ENCODE results near the gene NEDD4. TPM values are rescaled to one million over a fixed set of nuclear protein-coding genes. Genes with fewer than 3 reads are reported as not detected.
"Not testable (repeated sequence)": the region's sequence is repeated elsewhere in the genome, so short reads cannot be mapped to it uniquely, and the experiment has no call there.

NEDD4 gene
- total RNA-seq, 2 donors from 2014 or later, result 10.4 to 16.5 TPM

GRCh38 chr15:55868707-55869106 is 124.7 kb downstream of the NEDD4 start:
- no peak overlapping the region for H3K27ac ChIP-seq (ENCODE audit: low read depth, low read length)
- H3K27me3 ChIP-seq (ENCODE audit: control insufficient read depth, insufficient read depth, low read length, poor library complexity, severe bottlenecking), result peaks cover 15% of the 10 kb centered on the region
- H3K36me3 Mint-ChIP-seq (ENCODE audit: low read depth), result peaks cover 7% of the 10 kb centered on the region
- no peak for DNase-seq
- peaks cover 14% of the 10 kb centered on the region for H3K4me1 ChIP-seq (ENCODE audit: control insufficient read depth, insufficient read depth, low read length)
- H3K9ac ChIP-seq (ENCODE audit: extremely low read depth, low read length, poor library complexity, severe bottlenecking), result no peak overlapping the region
- H3K27ac Mint-ChIP-seq, result no peak overlapping the region
- no peaks in the 10 kb centered on the region for H3K9me3 Mint-ChIP-seq
- no peak overlapping the region for H3K4me3 Mint-ChIP-seq
- no peak overlapping the region for H3K4me3 ChIP-seq (ENCODE audit: low read length)
- H3K27me3 Mint-ChIP-seq (ENCODE audit: insufficient read depth), result peaks cover 12% of the 10 kb centered on the region
- H3K9me3 ChIP-seq (ENCODE audit: control insufficient read depth, low read length), result no peaks in the 10 kb centered on the region
- WGBS, 2 experiments (ENCODE audit: insufficient coverage in 1 of 2, insufficient read length in 1 of 2), result 87 to 95% methylated on average over 2 to 3 of the region's 3 CpGs
- TF ChIP-seq CTCF (conservative IDR thresholded peaks at IDR 0.05), result no peak
- no peaks in the 10 kb centered on the region for H3K36me3 ChIP-seq (ENCODE audit: control insufficient read depth, insufficient read depth, low read length)
- H3K4me1 Mint-ChIP-seq, result peaks cover 22% of the 10 kb centered on the region

- Histone ChIP-seq H3K4me1 (ENCODE audit: control insufficient read depth, insufficient read depth, low read length) (peaks cover 14% of the 10 kb centered on the region), H3K27me3 (ENCODE audit: control insufficient read depth, insufficient read depth, low read length, poor library complexity, severe bottlenecking) (peaks cover 15% of the 10 kb centered on the region)
- H3K36me3 ChIP-seq (ENCODE audit: control insufficient read depth, insufficient read depth, low read length); H3K9me3 Mint-ChIP-seq; H3K36me3 Mint-ChIP-seq (ENCODE audit: low read depth); H3K9ac ChIP-seq (ENCODE audit: extremely low read depth, low read length, poor library complexity, severe bottlenecking); H3K27ac ChIP-seq (ENCODE audit: low read depth, low read length); H3K4me3 ChIP-seq (ENCODE audit: low read length); H3K27ac Mint-ChIP-seq; DNase-seq; H3K4me3 Mint-ChIP-seq; H3K9me3 ChIP-seq (ENCODE audit: control insufficient read depth, low read length): not testable (repeated sequence)
- Mint-ChIP-seq H3K4me1 (peaks cover 19% of the 10 kb centered on the region), H3K27me3 (ENCODE audit: insufficient read depth) (peaks cover 12% of the 10 kb centered on the region)
- 83 to 97% methylated on average over 1 to 4 of the region's 4 CpGs for WGBS, 2 experiments (ENCODE audit: insufficient coverage in 1 of 2, insufficient read length in 1 of 2)
Observed at GRCh38 chr15:55868291-55868690, 125.1 kb downstream of the NEDD4 start.

- DNase-seq, result no peak
- Mint-ChIP-seq H3K27ac (no peak overlapping the region), H3K27me3 (ENCODE audit: insufficient read depth) (peaks cover 7% of the 10 kb centered on the region), H3K4me1 (no peaks in the 10 kb centered on the region), H3K36me3 (ENCODE audit: low read depth) (peaks cover 13% of the 10 kb centered on the region), H3K9me3 (no peaks in the 10 kb centered on the region), H3K4me3 (no peak overlapping the region)
- Histone ChIP-seq H3K27ac (ENCODE audit: low read depth, low read length) (no peak overlapping the region), H3K36me3 (ENCODE audit: control insufficient read depth, insufficient read depth, low read length) (no peaks in the 10 kb centered on the region), H3K9ac (ENCODE audit: extremely low read depth, low read length, poor library complexity, severe bottlenecking) (no peak overlapping the region), H3K4me3 (ENCODE audit: low read length) (no peak overlapping the region), H3K4me1 (ENCODE audit: control insufficient read depth, insufficient read depth, low read length) (no peaks in the 10 kb centered on the region), H3K27me3 (ENCODE audit: control insufficient read depth, insufficient read depth, low read length, poor library complexity, severe bottlenecking) (peaks cover 11% of the 10 kb centered on the region), H3K9me3 (ENCODE audit: control insufficient read depth, low read length) (no peaks in the 10 kb centered on the region)
- no peak for TF ChIP-seq CTCF (conservative IDR thresholded peaks at IDR 0.05)
Observed at GRCh38 chr15:55863911-55864310, 129.5 kb downstream of the NEDD4 start.

GRCh38 chr15:55861115-55861514 is 132.3 kb downstream of the NEDD4 start:
- 96 to 100% methylated on average over 1 to 2 of the region's 2 CpGs for WGBS, 2 experiments (ENCODE audit: insufficient coverage in 1 of 2, insufficient read length in 1 of 2)
- Mint-ChIP-seq H3K27ac (no peak overlapping the region), H3K9me3 (no peaks in the 10 kb centered on the region), H3K4me1 (no peaks in the 10 kb centered on the region), H3K27me3 (ENCODE audit: insufficient read depth) (no peaks in the 10 kb centered on the region), H3K36me3 (ENCODE audit: low read depth) (peaks cover 13% of the 10 kb centered on the region), H3K4me3 (no peak overlapping the region)
- Histone ChIP-seq H3K4me1 (ENCODE audit: control insufficient read depth, insufficient read depth, low read length) (no peaks in the 10 kb centered on the region), H3K27me3 (ENCODE audit: control insufficient read depth, insufficient read depth, low read length, poor library complexity, severe bottlenecking) (no peaks in the 10 kb centered on the region), H3K36me3 (ENCODE audit: control insufficient read depth, insufficient read depth, low read length) (no peaks in the 10 kb centered on the region), H3K9me3 (ENCODE audit: control insufficient read depth, low read length) (no peaks in the 10 kb centered on the region), H3K27ac (ENCODE audit: low read depth, low read length) (no peak overlapping the region), H3K4me3 (ENCODE audit: low read length) (no peak overlapping the region), H3K9ac (ENCODE audit: extremely low read depth, low read length, poor library complexity, severe bottlenecking) (no peak overlapping the region)
- DNase-seq, result no peak
- no peak for TF ChIP-seq CTCF (conservative IDR thresholded peaks at IDR 0.05)
